Gastrocnemius medialis (tissue), 4 donors: ENCODE data around the gene DTHD1. TPM values are rescaled to one million over a fixed set of nuclear protein-coding genes. Genes with fewer than 3 reads are reported as not detected.

Experiments used
- ATAC-seq, 2 donors: fragments of 150-250 bp; one replicate each; pipeline ENCODE4 v1.9.1; 2016
- DNase-seq, 2 donors: peaks; one replicate each; pipeline ENCODE4 v3.0.0-alpha.2; 2019
- H3K27ac ChIP-seq, 4 donors: fragments of 200-600 bp; sonication (generic); 1 replicate in 1 of 4; 2 replicates in 3 of 4; pipeline ENCODE4 v1.5.1; 2016 to 2018; ENCODE audit warnings: mild to moderate bottlenecking in 2 of 4, moderate library complexity in 1 of 4
- H3K27me3 ChIP-seq, 3 donors: fragments of 200-600 bp; sonication (generic) in 2 of 3; 1 replicate in 1 of 3; 2 replicates in 2 of 3; pipeline versions ENCODE4 v1.5.1 to v1.6.0; 2016 to 2019; ENCODE audit warnings: mild to moderate bottlenecking in 1 of 3, moderate library complexity in 1 of 3
- H3K36me3 ChIP-seq, 2 donors: fragments of 200-600 bp; sonication (generic) in 1 of 2; one replicate each; pipeline ENCODE4 v1.5.1; 2017 to 2018
- H3K4me1 ChIP-seq, 2 donors: fragments of 200-600 bp; sonication (generic) in 1 of 2; one replicate each; pipeline ENCODE4 v1.5.1; 2016 to 2017; ENCODE audit warnings: mild to moderate bottlenecking in 2 of 2
- H3K4me3 ChIP-seq, 4 donors: fragments of 200-600 bp; sonication (generic) in 3 of 4; 1 replicate in 1 of 4; 2 replicates in 3 of 4; pipeline ENCODE4 v1.5.1; 2016 to 2019; ENCODE audit warnings: mild to moderate bottlenecking in 2 of 4
- H3K9me3 ChIP-seq, 3 donors: fragments of 200-600 bp; sonication (generic) in 2 of 3; 1 replicate in 1 of 3; 2 replicates in 2 of 3; pipeline ENCODE4 v1.5.1; 2016 to 2019
- CTCF ChIP-seq, 5 experiments: fragments of 450-650 bp in 3 of 5; fragments of 200-600 bp in 2 of 5; sonication (generic) in 2 of 5; IDR thresholded peaks in 4 of 5; conservative IDR thresholded peaks in 1 of 5; 1 replicate in 4 of 5; 2 replicates in 1 of 5; pipeline ENCODE4 v1.5.1; 2016 to 2019; ENCODE audit warnings: antibody characterized with exemption in 5 of 5, mild to moderate bottlenecking in 3 of 5, moderate library complexity in 3 of 5
- POLR2A ChIP-seq, 2 donors: fragments of 450-650 bp; IDR thresholded peaks; one replicate each; pipeline ENCODE4 v1.6.1; 2017; ENCODE audit warnings: antibody characterized with exemption in 2 of 2, mild to moderate bottlenecking in 2 of 2, moderate library complexity in 2 of 2
- in situ Hi-C, 4 donors: fragments of 200-750 bp; cut with MboI; loops; one replicate each; pipeline versions ENCODE4 v1.15.0 to v1.8.0; 2017; ENCODE audit warnings: low sequenced_read_pairs in 4 of 4
- intact Hi-C: fragments of 100-400 bp; cut with DNase I; formaldehyde crosslinking; loops from one replicate; pipeline ENCODE4 v1.15.1; 2023; ENCODE audit warnings: low total_unique reads
- total RNA-seq, 4 donors: library from RNA; depleted of rRNA; stranded (reverse); fragments of >200 nt; gene quantifications; one replicate each; pipeline versions ENCODE4 v1.1.0 to v1.2.3, GENCODE V29; 2016

Gene DTHD1
- total RNA-seq, 4 donors from 2014 or later, result 0.10 TPM; not detected in 3

- no peak for TF ChIP-seq POLR2A (IDR thresholded peaks at IDR 0.05)
- TF ChIP-seq CTCF (IDR thresholded peaks at IDR 0.05 in 4 of 5, conservative IDR thresholded peaks at IDR 0.05 in 1 of 5), result no peak
- Histone ChIP-seq H3K4me3 (no peak overlapping the region), H3K36me3 (no peaks in the 10 kb centered on the region), H3K4me1 (no peaks in the 10 kb centered on the region), H3K27ac (no peak overlapping the region), H3K9me3 (no peaks in the 10 kb centered on the region), H3K27me3 (no peaks in the 10 kb centered on the region)
- DNase-seq (no peak), ATAC-seq (no peak)
- intact Hi-C loops, result no loop called here
- in situ Hi-C loops, result no loop called here
Measured at GRCh38 chr4:36332023-36332781, 50.8 kb downstream of the DTHD1 start.

GRCh38 chr4:36332782-36333131 is 51.3 kb downstream of the DTHD1 start:
- intact Hi-C loops, result no loop called here

GRCh38 chr4:36333303-36333877 is 52.0 kb downstream of the DTHD1 start:
- no peak overlapping the region for H3K4me3 ChIP-seq
- ATAC-seq, result no peak
- no peak for DNase-seq
- intact Hi-C loops (no loop called here), in situ Hi-C loops (no loop called here)
- TF ChIP-seq POLR2A (IDR thresholded peaks at IDR 0.05) (no peak), CTCF (IDR thresholded peaks at IDR 0.05 in 4 of 5, conservative IDR thresholded peaks at IDR 0.05 in 1 of 5) (no peak)
- no peaks in the 10 kb centered on the region for H3K9me3 ChIP-seq
- no peaks in the 10 kb centered on the region for H3K36me3 ChIP-seq
- H3K27ac ChIP-seq, result no peak overlapping the region
- no peaks in the 10 kb centered on the region for H3K27me3 ChIP-seq
- no peaks in the 10 kb centered on the region for H3K4me1 ChIP-seq

More at GRCh38 chr4:36332782-36333131, 51.3 kb downstream of the DTHD1 start:
- Histone ChIP-seq H3K27ac (no peak overlapping the region), H3K27me3 (no peaks in the 10 kb centered on the region), H3K4me3 (no peak overlapping the region), H3K36me3 (no peaks in the 10 kb centered on the region), H3K9me3 (no peaks in the 10 kb centered on the region), H3K4me1 (no peaks in the 10 kb centered on the region)
- in situ Hi-C loops, result no loop called here
- no peak for ATAC-seq
- TF ChIP-seq POLR2A (IDR thresholded peaks at IDR 0.05), result no peak
- TF ChIP-seq CTCF (IDR thresholded peaks at IDR 0.05 in 4 of 5, conservative IDR thresholded peaks at IDR 0.05 in 1 of 5), result no peak
- DNase-seq, result no peak

GRCh38 chr4:36337665-36338185 is 56.3 kb downstream of the DTHD1 start:
- no peaks in the 10 kb centered on the region for H3K4me1 ChIP-seq
- ATAC-seq (no peak), DNase-seq (no peak)
- no peak for TF ChIP-seq POLR2A (IDR thresholded peaks at IDR 0.05)
- no peak for TF ChIP-seq CTCF (IDR thresholded peaks at IDR 0.05 in 4 of 5, conservative IDR thresholded peaks at IDR 0.05 in 1 of 5)
- in situ Hi-C loops (no loop called here), intact Hi-C loops (no loop called here)
- no peaks in the 10 kb centered on the region for H3K27me3 ChIP-seq
- H3K27ac ChIP-seq, result no peak overlapping the region
- H3K9me3 ChIP-seq, result no peaks in the 10 kb centered on the region
- no peak overlapping the region for H3K4me3 ChIP-seq
- H3K36me3 ChIP-seq, result no peaks in the 10 kb centered on the region
